ENCODE results near the gene CDC25C. TPM values are rescaled to one million over a fixed set of nuclear protein-coding genes. Genes with fewer than 3 reads are reported as not detected.
A peak's percentile ranks its signal among the peaks of the same experiment; 100 is the strongest.

The CDC25C gene
- total and polyA plus RNA-seq, 4 donors, result 0.25 to 3.0 (median 0.41) TPM

- Histone ChIP-seq H3K27ac (ENCODE audit: low read depth in 1 of 2, low read length in 1 of 2) (no peak overlapping the region), H3K36me3 (ENCODE audit: control insufficient read depth in 4 of 4, insufficient read depth in 4 of 4, low read length in 4 of 4) (peaks cover 0 to 11% (median 1%) of the 10 kb centered on the region in 4 donors), H3K9ac (ENCODE audit: insufficient read depth in 1 of 2, low read length in 2 of 2) (no peak overlapping the region), H3K4me1 (ENCODE audit: control insufficient read depth in 5 of 5, insufficient read depth in 5 of 5, low read length in 5 of 5) (no peaks in the 10 kb centered on the region), H3K9me3 (ENCODE audit: control insufficient read depth in 4 of 4, insufficient read depth in 3 of 4, low read length in 3 of 4) (no peaks in the 10 kb centered on the region), H3K27me3 (ENCODE audit: control insufficient read depth in 3 of 3, insufficient read depth in 3 of 3, low read length in 2 of 3) (no peaks in the 10 kb centered on the region), H3K4me3 (no peak overlapping the region)
- TF ChIP-seq, protein P1, sequence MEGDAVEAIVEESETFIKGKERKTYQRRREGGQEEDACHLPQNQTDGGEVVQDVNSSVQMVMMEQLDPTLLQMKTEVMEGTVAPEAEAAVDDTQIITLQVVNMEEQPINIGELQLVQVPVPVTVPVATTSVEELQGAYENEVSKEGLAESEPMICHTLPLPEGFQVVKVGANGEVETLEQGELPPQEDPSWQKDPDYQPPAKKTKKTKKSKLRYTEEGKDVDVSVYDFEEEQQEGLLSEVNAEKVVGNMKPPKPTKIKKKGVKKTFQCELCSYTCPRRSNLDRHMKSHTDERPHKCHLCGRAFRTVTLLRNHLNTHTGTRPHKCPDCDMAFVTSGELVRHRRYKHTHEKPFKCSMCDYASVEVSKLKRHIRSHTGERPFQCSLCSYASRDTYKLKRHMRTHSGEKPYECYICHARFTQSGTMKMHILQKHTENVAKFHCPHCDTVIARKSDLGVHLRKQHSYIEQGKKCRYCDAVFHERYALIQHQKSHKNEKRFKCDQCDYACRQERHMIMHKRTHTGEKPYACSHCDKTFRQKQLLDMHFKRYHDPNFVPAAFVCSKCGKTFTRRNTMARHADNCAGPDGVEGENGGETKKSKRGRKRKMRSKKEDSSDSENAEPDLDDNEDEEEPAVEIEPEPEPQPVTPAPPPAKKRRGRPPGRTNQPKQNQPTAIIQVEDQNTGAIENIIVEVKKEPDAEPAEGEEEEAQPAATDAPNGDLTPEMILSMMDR (IDR thresholded peaks at IDR 0.05; ENCODE audit: control extremely low read depth, extremely low read depth), result no peak
- 91 to 97% methylated on average over 7 of the region's 7 CpGs for WGBS, 2 donors
- ATAC-seq (ENCODE audit: insufficient read depth, low FRiP score) (no peak), DNase-seq (no peak)
Measured at GRCh38 chr5:138315751-138316278, 15.8 kb downstream of the CDC25C start.

DNA sequence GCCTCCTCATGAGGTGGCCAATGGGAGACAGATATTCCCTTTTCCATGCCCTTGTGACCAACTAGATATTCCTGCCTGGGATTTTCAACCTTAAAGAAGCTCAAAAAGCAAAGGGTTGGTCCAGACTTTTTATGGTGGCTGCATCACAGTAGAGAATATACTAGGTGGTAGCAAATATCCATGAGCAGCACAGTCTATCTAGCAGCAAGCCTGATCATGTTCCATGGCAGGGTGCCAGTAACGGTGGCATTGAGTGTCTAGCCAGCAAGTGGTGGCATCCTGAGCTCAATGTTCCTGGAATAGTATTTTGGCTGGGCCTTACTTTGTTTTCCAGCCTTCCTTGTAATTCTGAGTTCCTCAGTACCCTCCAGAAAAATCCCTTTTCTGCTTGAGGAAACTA lies 25.8 kb downstream of the CDC25C start:
- Histone ChIP-seq H3K4me1 (ENCODE audit: control insufficient read depth in 5 of 5, insufficient read depth in 5 of 5, low read length in 5 of 5) (no peaks in the 10 kb centered on the region), H3K4me3 (no peak overlapping the region), H3K36me3 (ENCODE audit: control insufficient read depth in 4 of 4, insufficient read depth in 4 of 4, low read length in 4 of 4) (peaks cover 0 to 3% (median 0%) of the 10 kb centered on the region in 4 donors), H3K9ac (ENCODE audit: insufficient read depth in 1 of 2, low read length in 2 of 2) (no peak overlapping the region), H3K9me3 (ENCODE audit: control insufficient read depth in 4 of 4, insufficient read depth in 3 of 4, low read length in 3 of 4) (no peaks in the 10 kb centered on the region), H3K27ac (ENCODE audit: low read depth in 1 of 2, low read length in 1 of 2) (no peak overlapping the region), H3K27me3 (ENCODE audit: control insufficient read depth in 3 of 3, insufficient read depth in 3 of 3, low read length in 2 of 3) (no peaks in the 10 kb centered on the region)
- WGBS, 2 donors, result 30 to 35% methylated on average over 1 of the region's 1 CpG
- TF ChIP-seq, protein P1 (IDR thresholded peaks at IDR 0.05; ENCODE audit: control extremely low read depth, extremely low read depth), result no peak
- ATAC-seq (ENCODE audit: insufficient read depth, low FRiP score) (no peak), DNase-seq (peak in 1 of 3 donors; percentile 2)

DNA sequence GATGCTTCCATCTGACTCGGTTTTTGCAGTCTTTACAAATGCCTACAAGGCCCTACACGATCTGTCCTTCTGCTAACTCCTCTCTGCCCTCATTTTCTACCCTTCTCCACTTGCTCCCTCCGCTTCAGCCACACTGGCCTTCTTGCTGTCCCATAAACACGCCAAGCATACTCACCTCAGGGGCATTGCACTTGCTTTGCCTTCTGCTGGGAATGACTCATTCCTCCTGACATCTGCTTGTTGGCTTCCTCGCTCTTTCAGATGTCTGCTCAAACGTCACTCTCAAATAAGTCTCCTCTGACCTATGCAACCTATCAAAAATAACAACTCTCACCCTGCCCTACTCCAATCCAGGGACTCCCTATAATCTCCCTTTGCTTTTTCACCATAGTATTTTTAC lies 28.2 kb downstream of the CDC25C start:
- H3K4me3 ChIP-seq, result no peak overlapping the region
- 86 to 89% methylated on average over 6 of the region's 6 CpGs for WGBS, 2 donors
- TF ChIP-seq, protein P1 (IDR thresholded peaks at IDR 0.05; ENCODE audit: control extremely low read depth, extremely low read depth), result no peak
- no peak overlapping the region for H3K9ac ChIP-seq (ENCODE audit: insufficient read depth in 1 of 2, low read length in 2 of 2)
- H3K36me3 ChIP-seq (ENCODE audit: control insufficient read depth in 4 of 4, insufficient read depth in 4 of 4, low read length in 4 of 4), result peaks cover 0 to 2% (median 0%) of the 10 kb centered on the region in 4 donors
- no peak overlapping the region for H3K27ac ChIP-seq (ENCODE audit: low read depth in 1 of 2, low read length in 1 of 2)
- DNase-seq (no peak), ATAC-seq (ENCODE audit: insufficient read depth, low FRiP score) (no peak)
- no peaks in the 10 kb centered on the region for H3K9me3 ChIP-seq (ENCODE audit: control insufficient read depth in 4 of 4, insufficient read depth in 3 of 4, low read length in 3 of 4)
- no peaks in the 10 kb centered on the region for H3K27me3 ChIP-seq (ENCODE audit: control insufficient read depth in 3 of 3, insufficient read depth in 3 of 3, low read length in 2 of 3)
- H3K4me1 ChIP-seq (ENCODE audit: control insufficient read depth in 5 of 5, insufficient read depth in 5 of 5, low read length in 5 of 5), result no peaks in the 10 kb centered on the region

GRCh38 chr5:138289296-138289695 lies 42.3 kb downstream of the CDC25C start:
- TF ChIP-seq, protein P1 (IDR thresholded peaks at IDR 0.05; ENCODE audit: control extremely low read depth, extremely low read depth), result no peak
- WGBS, 2 donors, result 83 to 94% methylated on average over 3 of the region's 3 CpGs

More at GRCh38 chr5:138289296-138289695, 42.3 kb downstream of the CDC25C start:
- Histone ChIP-seq H3K9me3 (ENCODE audit: control insufficient read depth in 4 of 4, insufficient read depth in 3 of 4, low read length in 3 of 4) (no peaks in the 10 kb centered on the region), H3K4me3 (no peak overlapping the region), H3K27me3 (ENCODE audit: control insufficient read depth in 3 of 3, insufficient read depth in 3 of 3, low read length in 2 of 3) (no peaks in the 10 kb centered on the region), H3K27ac (ENCODE audit: low read depth in 1 of 2, low read length in 1 of 2) (no peak overlapping the region), H3K36me3 (ENCODE audit: control insufficient read depth in 4 of 4, insufficient read depth in 4 of 4, low read length in 4 of 4) (peaks cover 0 to 12% (median 1%) of the 10 kb centered on the region in 4 donors), H3K4me1 (ENCODE audit: control insufficient read depth in 5 of 5, insufficient read depth in 5 of 5, low read length in 5 of 5) (no peaks in the 10 kb centered on the region), H3K9ac (ENCODE audit: insufficient read depth in 1 of 2, low read length in 2 of 2) (no peak overlapping the region)
- DNase-seq (no peak), ATAC-seq (ENCODE audit: insufficient read depth, low FRiP score) (no peak)
